SK-N-MC (cell line): Measurements from ENCODE around the gene IGF1R.

Experiments used
- EZH2 ChIP-seq: fragments of 200-600 bp; sonication (generic); IDR thresholded peaks from one replicate; pipeline ENCODE4 v1.6.1; 2017; ENCODE audit warnings: antibody characterized with exemption
- POLR2AphosphoS5 ChIP-seq: IDR thresholded peaks from 2 replicates; pipeline ENCODE4 v1.6.1; 2012; ENCODE audit warnings: mild to moderate bottlenecking, low read depth, low read length, borderline replicate concordance

- TF ChIP-seq POLR2AphosphoS5 (no peak), EZH2 (no peak)
These were observed 235.1 kb downstream of the IGF1R start for GRCh38 chr15:98883478-98883877.
